DOHH2 (cell line): ENCODE results near the gene LRRC75A.

Source experiments
- EZH2phosphoT487 ChIP-seq: fragments of 200-600 bp; sonication (generic); IDR thresholded peaks from 2 replicates; pipeline ENCODE4 v1.6.1; 2017; ENCODE audit warnings: borderline replicate concordance, mild to moderate bottlenecking, antibody characterized with exemption, low read length, moderate library complexity, mixed read lengths
- TF ChIP-seq, protein P1 (sequence below): fragments of 200-600 bp; sonication (generic); IDR thresholded peaks from one replicate; pipeline ENCODE4 v1.5.1; 2014; ENCODE audit warnings: antibody characterized with exemption, mild to moderate bottlenecking, low read depth, low read length; ENCODE audit not compliant: poor library complexity, severe bottlenecking

DNA sequence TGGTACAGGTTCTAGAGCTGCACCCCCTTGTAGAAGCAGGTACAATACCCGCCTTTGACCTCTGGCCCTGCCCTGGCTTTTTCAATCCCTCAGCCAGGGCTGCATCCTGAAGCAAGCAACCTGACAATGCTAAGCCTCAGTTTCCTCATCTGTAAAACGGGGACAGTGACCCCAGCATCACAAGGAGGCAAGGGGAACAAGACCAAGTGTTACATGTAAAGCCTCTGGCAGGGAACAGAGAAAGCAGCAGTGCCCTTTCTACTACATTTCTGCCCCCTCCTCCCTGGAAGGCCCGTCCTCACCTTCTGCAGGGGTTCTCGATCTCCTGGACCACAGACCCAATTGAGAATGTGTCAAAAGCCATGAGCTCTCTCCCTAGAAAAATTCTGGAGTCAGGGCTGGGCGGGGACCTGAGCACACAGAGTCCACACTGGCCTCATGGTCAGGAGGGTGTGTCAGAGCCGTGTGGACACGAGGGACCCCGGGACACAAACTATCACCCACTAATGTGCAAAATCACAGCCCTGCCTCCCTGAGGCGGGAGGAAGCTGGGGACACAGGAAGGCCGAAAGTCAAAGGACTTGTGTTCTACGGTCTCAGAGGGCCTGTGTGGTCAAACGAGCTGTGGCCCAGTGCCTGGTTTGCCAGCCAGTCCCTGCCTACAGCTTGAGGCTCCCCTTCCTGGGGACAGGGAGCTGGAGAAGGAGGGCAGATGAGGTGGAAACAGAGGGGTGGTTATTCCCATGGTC lies 27.5 kb downstream of the LRRC75A start:
- TF ChIP-seq, protein P1, sequence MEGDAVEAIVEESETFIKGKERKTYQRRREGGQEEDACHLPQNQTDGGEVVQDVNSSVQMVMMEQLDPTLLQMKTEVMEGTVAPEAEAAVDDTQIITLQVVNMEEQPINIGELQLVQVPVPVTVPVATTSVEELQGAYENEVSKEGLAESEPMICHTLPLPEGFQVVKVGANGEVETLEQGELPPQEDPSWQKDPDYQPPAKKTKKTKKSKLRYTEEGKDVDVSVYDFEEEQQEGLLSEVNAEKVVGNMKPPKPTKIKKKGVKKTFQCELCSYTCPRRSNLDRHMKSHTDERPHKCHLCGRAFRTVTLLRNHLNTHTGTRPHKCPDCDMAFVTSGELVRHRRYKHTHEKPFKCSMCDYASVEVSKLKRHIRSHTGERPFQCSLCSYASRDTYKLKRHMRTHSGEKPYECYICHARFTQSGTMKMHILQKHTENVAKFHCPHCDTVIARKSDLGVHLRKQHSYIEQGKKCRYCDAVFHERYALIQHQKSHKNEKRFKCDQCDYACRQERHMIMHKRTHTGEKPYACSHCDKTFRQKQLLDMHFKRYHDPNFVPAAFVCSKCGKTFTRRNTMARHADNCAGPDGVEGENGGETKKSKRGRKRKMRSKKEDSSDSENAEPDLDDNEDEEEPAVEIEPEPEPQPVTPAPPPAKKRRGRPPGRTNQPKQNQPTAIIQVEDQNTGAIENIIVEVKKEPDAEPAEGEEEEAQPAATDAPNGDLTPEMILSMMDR: no peak
- TF ChIP-seq EZH2phosphoT487: no peak
